MCF 10A (cell line): ENCODE measurements around the gene CPLX3. TPM values are rescaled to one million over a fixed set of nuclear protein-coding genes. Genes with fewer than 3 reads are reported as not detected.

Experiments used
- BruUV-seq: library from RNA; stranded (reverse); fragments of 400-500 nt; replicated peaks from 2 replicates; lab custom pipeline; 2021; lab: Mats Ljungman, UMichigan
- CTCF ChIA-PET: fragments of 300-600 bp; sonication (Branson Sonifier 250); formaldehyde crosslinking; extraction: SDS; loops from one replicate; lab custom pipeline; 2021; ENCODE audit warnings: antibody characterized with exemption, inconsistent platforms; lab: Yijun Ruan, JAX
- POLR2A ChIA-PET: fragments of 300-600, 350-650 bp; sonication (Branson Sonifier 250); formaldehyde crosslinking; extraction: SDS; loops from one replicate; lab custom pipeline; 2020; ENCODE audit warnings: antibody characterized with exemption, inconsistent platforms; lab: Yijun Ruan, JAX
- DNase-seq: peaks from one replicate; pipeline ENCODE4 v3.0.0-alpha.2; 2018; ENCODE audit not compliant: unreplicated experiment
- H3K27ac Mint-ChIP-seq: one replicate; pipeline ENCODE4 v1.8.0; 2022; ENCODE audit warnings: mild to moderate bottlenecking, low read depth, mixed read lengths; ENCODE audit not compliant: unreplicated experiment
- H3K27me3 Mint-ChIP-seq: one replicate; pipeline ENCODE4 v1.8.0; 2022; ENCODE audit warnings: mixed read lengths; ENCODE audit not compliant: insufficient read depth, unreplicated experiment
- H3K36me3 Mint-ChIP-seq: one replicate; pipeline ENCODE4 v1.8.0; 2022; ENCODE audit warnings: mild to moderate bottlenecking, moderate library complexity, mixed read lengths; ENCODE audit not compliant: insufficient read depth, unreplicated experiment
- H3K4me1 Mint-ChIP-seq: one replicate; pipeline ENCODE4 v1.8.0; 2022; ENCODE audit warnings: mixed read lengths; ENCODE audit not compliant: insufficient read depth, unreplicated experiment
- H3K4me3 Mint-ChIP-seq: one replicate; pipeline ENCODE4 v1.8.0; 2022; ENCODE audit warnings: mild to moderate bottlenecking, moderate library complexity, mixed read lengths; ENCODE audit not compliant: unreplicated experiment
- H3K9me3 Mint-ChIP-seq: one replicate; pipeline ENCODE4 v1.8.0; 2022; ENCODE audit warnings: mixed read lengths; ENCODE audit not compliant: unreplicated experiment
- CTCF ChIP-seq: fragments of 200-600 bp; IDR thresholded peaks from one replicate; pipeline ENCODE4 v1.8.0; 2022; ENCODE audit warnings: antibody characterized with exemption, mild to moderate bottlenecking; ENCODE audit not compliant: unreplicated experiment
- intact Hi-C: fragments of 100-400 bp; cut with micrococcal nuclease; formaldehyde crosslinking; loops from 2 replicates; pipeline ENCODE4 v1.14.1; 2022
- total RNA-seq: library from RNA; stranded (reverse); gene quantifications from 2 replicates; pipeline ENCODE4 v1.2.3, GENCODE V29; 2022

CPLX3 gene
- total RNA-seq, 1 experiment from 2014 or later: not detected

GRCh38 chr15:74778599-74778970 lies 47.8 kb upstream of the CPLX3 start:
- ChIA-PET POLR2A (interaction anchor here (0.7 to 2.3 kb wide), 3 partner anchors 11 to 22 kb away, joined by 3 to 9 read pairs (median 4); no protein-coding TSS in a partner anchor), CTCF (interaction anchor here (0.6 to 26.4 kb wide), 8 partner anchors 8 to 174 kb away, joined by 3 to 632 read pairs (median 13); no protein-coding TSS in a partner anchor)
- H3K27me3 Mint-ChIP-seq: no peaks in the 10 kb centered on the region
- intact Hi-C loops: no loop called here
- DNase-seq: no peak
- H3K4me1 Mint-ChIP-seq: peaks cover 12% of the 10 kb centered on the region
- H3K9me3 Mint-ChIP-seq: no peaks in the 10 kb centered on the region
- no TSS peak for BruUV-seq
- H3K27ac Mint-ChIP-seq: no peak overlapping the region
- H3K4me3 Mint-ChIP-seq: no peak overlapping the region
- no peaks in the 10 kb centered on the region for H3K36me3 Mint-ChIP-seq
- no peak for TF ChIP-seq CTCF

GRCh38 chr15:74779162-74779648 lies 47.2 kb upstream of the CPLX3 start:
- H3K4me1 Mint-ChIP-seq: peaks cover 17% of the 10 kb centered on the region
- H3K4me3 Mint-ChIP-seq: no peak overlapping the region
- no peaks in the 10 kb centered on the region for H3K36me3 Mint-ChIP-seq
- no peaks in the 10 kb centered on the region for H3K27me3 Mint-ChIP-seq
- no TSS peak for BruUV-seq
- no peak for TF ChIP-seq CTCF
- DNase-seq: no peak
- ChIA-PET CTCF (interaction anchor here (0.6 to 26.4 kb wide), 8 partner anchors 9 to 172 kb away, joined by 3 to 632 read pairs (median 13); no protein-coding TSS in a partner anchor), POLR2A (interaction anchor here (0.7 to 2.3 kb wide), 3 partner anchors 10 to 21 kb away, joined by 3 to 9 read pairs (median 4); no protein-coding TSS in a partner anchor)
- intact Hi-C loops: no loop called here
- H3K9me3 Mint-ChIP-seq: no peaks in the 10 kb centered on the region
- H3K27ac Mint-ChIP-seq: no peak overlapping the region

- ChIA-PET CTCF (interaction anchor here (0.6 to 26.4 kb wide), 19 partner anchors 10 to 1022 kb away, joined by 3 to 632 read pairs (median 4); partner anchors contain the start of gene FAM219B), POLR2A (interaction anchor here (1.4 to 4.3 kb wide), 4 partner anchors 10 to 126 kb away, joined by 5 to 33 read pairs (median 11); partner anchors contain the start of gene FAM219B)
- Mint-ChIP-seq H3K4me3 (peak overlapping the region; percentile 92), H3K9me3 (no peaks in the 10 kb centered on the region), H3K36me3 (no peaks in the 10 kb centered on the region), H3K27me3 (no peaks in the 10 kb centered on the region), H3K4me1 (peaks cover 23% of the 10 kb centered on the region), H3K27ac (no peak overlapping the region)
- no peak for TF ChIP-seq CTCF
- intact Hi-C loops: loop anchor here (1.0 to 10.0 kb wide), 2 partner anchors 55 to 424 kb away; partner anchors contain the start of gene C15orf39
- no TSS peak for BruUV-seq
- no peak for DNase-seq
These were observed 45.6 kb upstream of the CPLX3 start for GRCh38 chr15:74780523-74781430.
